ENCODE results near the gene GK. TPM values are rescaled to one million over a fixed set of nuclear protein-coding genes. Genes with fewer than 3 reads are reported as not detected.

The GK gene
- polyA plus RNA-seq, 1 donor from 2014 or later = 8.1 TPM

Other genes starting within 250 kb of the GK start
- 39.3 TPM for gene TASL, start 75.7 kb upstream of the GK start, polyA plus RNA-seq
- 4.6 TPM for gene TAB3, start 235.8 kb downstream of the GK start, polyA plus RNA-seq

Data from IgD-negative memory B cell (primary cell).